HEK293 (cell line): ENCODE results near the gene HEATR5B.

ENCODE experiments used
- PRDM10 ChIP-seq: fragments of 450-650 bp; formaldehyde crosslinking; IDR thresholded peaks from 2 replicates; pipeline ENCODE4 v1.5.1; 2016; ENCODE audit warnings: missing biosample characterization, missing genetic modification characterization
- ZNF274 ChIP-seq, 2 experiments: fragments of 200-500 bp in 1 of 2; fragments of 450-650 bp in 1 of 2; sonication (Bioruptor generic) in 1 of 2; formaldehyde crosslinking in 1 of 2; IDR thresholded peaks; 2 replicates each; pipeline versions ENCODE4 v1.5.1 to v1.6.1; 2014 to 2016; ENCODE audit warnings: borderline replicate concordance in 1 of 2, inconsistent platforms in 1 of 2, low read length in 1 of 2, missing biosample characterization in 1 of 2, missing genetic modification characterization in 1 of 2
- ZNF311 ChIP-seq: fragments of 450-650 bp; formaldehyde crosslinking; IDR thresholded peaks from 2 replicates; pipeline ENCODE4 v1.5.1; 2017; ENCODE audit warnings: missing biosample characterization, missing genetic modification characterization, borderline replicate concordance
- ZNF37A ChIP-seq: fragments of 450-650 bp; IDR thresholded peaks from 2 replicates; pipeline ENCODE4 v1.5.1; 2018; ENCODE audit warnings: missing biosample characterization, missing genetic modification characterization
- ZNF48 ChIP-seq: fragments of 450-650 bp; formaldehyde crosslinking; IDR thresholded peaks from 2 replicates; pipeline ENCODE4 v1.5.1; 2016; ENCODE audit warnings: missing biosample characterization, missing genetic modification characterization
- ZSCAN30 ChIP-seq: fragments of 450-650 bp; IDR thresholded peaks from 2 replicates; pipeline ENCODE4 v1.5.1; 2018; ENCODE audit warnings: missing biosample characterization, mild to moderate bottlenecking, missing genetic modification characterization, moderate library complexity
- ZSCAN5A ChIP-seq: fragments of 450-650 bp; formaldehyde crosslinking; IDR thresholded peaks from 2 replicates; pipeline ENCODE4 v1.5.1; 2016; ENCODE audit warnings: missing biosample characterization, missing genetic modification characterization
- TF ChIP-seq, protein P1 (sequence below): fragments of 450-650 bp; formaldehyde crosslinking; IDR thresholded peaks from 2 replicates; pipeline ENCODE4 v1.5.1; 2016; ENCODE audit warnings: missing biosample characterization, missing genetic modification characterization
- TF ChIP-seq, protein P2 (sequence below): fragments of 450-650 bp; formaldehyde crosslinking; IDR thresholded peaks from 2 replicates; pipeline ENCODE4 v1.5.1; 2017; ENCODE audit warnings: missing biosample characterization, missing genetic modification characterization

GRCh38 chr2:37020887-37021796 lies 63.0 kb downstream of the HEATR5B start:
- TF ChIP-seq ZNF48 (no peak), ZSCAN5A (no peak), PRDM10 (tag by site-specific recombination) (no peak), ZSCAN30 (tag by site-specific recombination) (no peak), ZNF37A (tag by site-specific recombination) (no peak), ZNF274 (IDR thresholded peaks at IDR 0.05; ENCODE audit: low read length) (no peak), ZNF274 (tag by site-specific recombination; IDR thresholded peaks at IDR 0.05; ENCODE audit: borderline replicate concordance) (no peak), ZNF311 (no peak)
- TF ChIP-seq, protein P1, sequence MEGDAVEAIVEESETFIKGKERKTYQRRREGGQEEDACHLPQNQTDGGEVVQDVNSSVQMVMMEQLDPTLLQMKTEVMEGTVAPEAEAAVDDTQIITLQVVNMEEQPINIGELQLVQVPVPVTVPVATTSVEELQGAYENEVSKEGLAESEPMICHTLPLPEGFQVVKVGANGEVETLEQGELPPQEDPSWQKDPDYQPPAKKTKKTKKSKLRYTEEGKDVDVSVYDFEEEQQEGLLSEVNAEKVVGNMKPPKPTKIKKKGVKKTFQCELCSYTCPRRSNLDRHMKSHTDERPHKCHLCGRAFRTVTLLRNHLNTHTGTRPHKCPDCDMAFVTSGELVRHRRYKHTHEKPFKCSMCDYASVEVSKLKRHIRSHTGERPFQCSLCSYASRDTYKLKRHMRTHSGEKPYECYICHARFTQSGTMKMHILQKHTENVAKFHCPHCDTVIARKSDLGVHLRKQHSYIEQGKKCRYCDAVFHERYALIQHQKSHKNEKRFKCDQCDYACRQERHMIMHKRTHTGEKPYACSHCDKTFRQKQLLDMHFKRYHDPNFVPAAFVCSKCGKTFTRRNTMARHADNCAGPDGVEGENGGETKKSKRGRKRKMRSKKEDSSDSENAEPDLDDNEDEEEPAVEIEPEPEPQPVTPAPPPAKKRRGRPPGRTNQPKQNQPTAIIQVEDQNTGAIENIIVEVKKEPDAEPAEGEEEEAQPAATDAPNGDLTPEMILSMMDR (tag by site-specific recombination) = no peak
- TF ChIP-seq, protein P2, sequence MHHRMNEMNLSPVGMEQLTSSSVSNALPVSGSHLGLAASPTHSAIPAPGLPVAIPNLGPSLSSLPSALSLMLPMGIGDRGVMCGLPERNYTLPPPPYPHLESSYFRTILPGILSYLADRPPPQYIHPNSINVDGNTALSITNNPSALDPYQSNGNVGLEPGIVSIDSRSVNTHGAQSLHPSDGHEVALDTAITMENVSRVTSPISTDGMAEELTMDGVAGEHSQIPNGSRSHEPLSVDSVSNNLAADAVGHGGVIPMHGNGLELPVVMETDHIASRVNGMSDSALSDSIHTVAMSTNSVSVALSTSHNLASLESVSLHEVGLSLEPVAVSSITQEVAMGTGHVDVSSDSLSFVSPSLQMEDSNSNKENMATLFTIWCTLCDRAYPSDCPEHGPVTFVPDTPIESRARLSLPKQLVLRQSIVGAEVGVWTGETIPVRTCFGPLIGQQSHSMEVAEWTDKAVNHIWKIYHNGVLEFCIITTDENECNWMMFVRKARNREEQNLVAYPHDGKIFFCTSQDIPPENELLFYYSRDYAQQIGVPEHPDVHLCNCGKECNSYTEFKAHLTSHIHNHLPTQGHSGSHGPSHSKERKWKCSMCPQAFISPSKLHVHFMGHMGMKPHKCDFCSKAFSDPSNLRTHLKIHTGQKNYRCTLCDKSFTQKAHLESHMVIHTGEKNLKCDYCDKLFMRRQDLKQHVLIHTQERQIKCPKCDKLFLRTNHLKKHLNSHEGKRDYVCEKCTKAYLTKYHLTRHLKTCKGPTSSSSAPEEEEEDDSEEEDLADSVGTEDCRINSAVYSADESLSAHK = no peak
